Esophagus squamous epithelium (tissue), 5 donors: ENCODE data around the gene CDH24. TPM values are rescaled to one million over a fixed set of nuclear protein-coding genes. Genes with fewer than 3 reads are reported as not detected.

Experiments used
- DNase-seq: peaks from one replicate; lab custom pipeline; 2025; lab: John Stamatoyannopoulos, UW
- H3K27ac ChIP-seq, 4 donors: fragments of 200-600 bp; sonication (generic); one replicate each; pipeline ENCODE4 v1.5.1; 2016 to 2019; ENCODE audit warnings: mild to moderate bottlenecking in 1 of 4
- H3K27me3 ChIP-seq, 4 donors: fragments of 200-600 bp; sonication (generic); 1 replicate in 3 of 4; 2 replicates in 1 of 4; pipeline versions ENCODE4 v1.5.1 to v1.6.0; 2017 to 2021; ENCODE audit warnings: antibody characterized with exemption in 1 of 4
- H3K36me3 ChIP-seq, 3 donors: fragments of 200-600 bp; sonication (generic); one replicate each; pipeline ENCODE4 v1.5.1; 2016 to 2019
- H3K4me1 ChIP-seq, 3 donors: fragments of 200-600 bp; sonication (generic); one replicate each; pipeline ENCODE4 v1.5.1; 2017 to 2019
- H3K4me3 ChIP-seq, 4 donors: fragments of 200-600 bp; sonication (generic); 1 replicate in 3 of 4; 2 replicates in 1 of 4; pipeline ENCODE4 v1.5.1; 2016 to 2019; ENCODE audit warnings: mild to moderate bottlenecking in 2 of 4, moderate library complexity in 1 of 4
- H3K9me3 ChIP-seq, 3 donors: fragments of 200-600 bp; sonication (generic); one replicate each; pipeline ENCODE4 v1.5.1; 2016 to 2019
- CTCF ChIP-seq, 6 experiments: fragments of 450-650 bp in 4 of 6; fragments of 200-600 bp in 2 of 6; sonication (generic) in 2 of 6; IDR thresholded peaks; one replicate each; pipeline ENCODE4 v1.5.1; 2016 to 2019; ENCODE audit warnings: antibody characterized with exemption in 6 of 6, mild to moderate bottlenecking in 4 of 6, moderate library complexity in 4 of 6
- POLR2A ChIP-seq, 4 donors: fragments of 450-650 bp; IDR thresholded peaks; one replicate each; pipeline ENCODE4 v1.6.1; 2017; ENCODE audit warnings: antibody characterized with exemption in 4 of 4, mild to moderate bottlenecking in 4 of 4, moderate library complexity in 3 of 4
- WGBS, 2 donors: methylation state at CpG; one replicate each; pipeline ENCODE4 v1.1.5; 2018; 5-methylcytosine and 5-hydroxymethylcytosine counted together
- intact Hi-C: fragments of 100-400 bp; cut with DNase I; formaldehyde crosslinking; loops from one replicate; pipeline ENCODE4 v1.15.0; 2022
- total RNA-seq, 4 donors: library from RNA; depleted of rRNA; stranded (reverse); fragments of >200 nt; gene quantifications; one replicate each; pipeline ENCODE4 v1.1.0, GENCODE V29; 2016
- donor health status: DM: yes; HTN: yes; CAD: no.

Gene CDH24
- total RNA-seq, 4 donors from 2014 or later, result 3.4 to 6.7 (median 4.8) TPM

DNA sequence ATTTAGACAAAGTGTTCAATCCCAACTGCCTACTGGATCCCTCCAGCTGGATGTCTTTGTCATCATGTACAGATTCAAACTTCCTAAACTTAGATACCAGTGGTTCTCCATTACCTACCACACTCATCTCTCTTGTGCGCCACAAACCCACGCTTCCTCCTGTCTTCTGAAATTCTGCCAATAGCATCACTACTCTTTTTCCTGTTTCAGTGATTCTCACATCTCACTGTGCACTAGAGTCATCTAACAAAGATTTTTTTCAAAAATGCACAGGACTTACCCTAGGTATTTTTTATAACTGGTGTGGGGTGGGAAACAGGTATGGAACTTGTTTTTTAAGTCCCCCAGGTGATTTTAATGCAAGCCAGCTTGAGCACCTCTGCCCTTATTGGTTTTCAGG, 28.5 kb downstream of the CDH24 start:
- Histone ChIP-seq H3K4me3 (no peak overlapping the region), H3K27ac (no peak overlapping the region), H3K4me1 (peaks cover 4 to 28% (median 7%) of the 10 kb centered on the region in 3 donors), H3K36me3 (peaks cover 21 to 96% (median 29%) of the 10 kb centered on the region in 3 donors), H3K27me3 (no peaks in the 10 kb centered on the region), H3K9me3 (no peaks in the 10 kb centered on the region)
- 68 to 70% methylated on average over 2 of the region's 2 CpGs for WGBS, 2 donors
- TF ChIP-seq POLR2A (IDR thresholded peaks at IDR 0.05) (no peak), CTCF (IDR thresholded peaks at IDR 0.05) (no peak)
- intact Hi-C loops, result no loop called here
- no peak for DNase-seq

- TF ChIP-seq POLR2A (IDR thresholded peaks at IDR 0.05) (no peak), CTCF (IDR thresholded peaks at IDR 0.05) (no peak)
- H3K27me3 ChIP-seq, result no peaks in the 10 kb centered on the region
- 72 to 76% methylated on average over 4 of the region's 4 CpGs for WGBS, 2 donors
- H3K4me1 ChIP-seq, result peaks cover 0 to 15% (median 0%) of the 10 kb centered on the region in 3 donors
- no peak for DNase-seq
- intact Hi-C loops, result no loop called here
- no peaks in the 10 kb centered on the region for H3K9me3 ChIP-seq
- peaks cover 0 to 72% (median 15%) of the 10 kb centered on the region in 3 donors for H3K36me3 ChIP-seq
- H3K4me3 ChIP-seq, result no peak overlapping the region
- H3K27ac ChIP-seq, result no peak overlapping the region
Measured at GRCh38 chr14:23025151-23025814, 32.0 kb downstream of the CDH24 start.

DNA sequence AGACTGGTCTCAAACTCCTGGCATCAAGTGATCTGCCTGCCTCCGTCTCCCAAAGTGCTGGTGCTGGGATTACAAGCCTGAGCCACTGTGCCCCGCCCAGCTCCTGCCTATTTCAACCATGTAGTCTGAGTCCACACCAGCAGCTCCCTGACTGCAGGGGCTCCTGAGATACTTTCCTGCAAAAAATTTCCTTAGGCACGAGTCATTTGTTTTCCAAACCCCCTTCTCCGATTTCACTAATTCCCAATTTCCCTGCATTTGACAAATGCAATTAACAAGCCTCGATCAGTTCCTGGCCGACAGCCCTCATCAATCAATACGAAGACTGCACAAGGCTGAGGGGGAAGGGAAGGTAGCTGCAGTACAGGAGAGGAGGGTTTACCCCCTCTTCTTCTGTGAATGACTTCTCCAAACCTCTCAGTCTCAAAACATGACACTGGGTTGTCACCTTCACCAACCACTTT, 32.7 kb downstream of the CDH24 start:
- intact Hi-C loops, result no loop called here
- no peaks in the 10 kb centered on the region for H3K9me3 ChIP-seq
- 63 to 73% methylated on average over 7 of the region's 7 CpGs for WGBS, 2 donors
- no peak overlapping the region for H3K27ac ChIP-seq
- DNase-seq, result no peak
- H3K4me1 ChIP-seq, result peaks cover 0 to 15% (median 0%) of the 10 kb centered on the region in 3 donors
- no peak for TF ChIP-seq POLR2A (IDR thresholded peaks at IDR 0.05)
- TF ChIP-seq CTCF (IDR thresholded peaks at IDR 0.05), result no peak
- peaks cover 0 to 66% (median 15%) of the 10 kb centered on the region in 3 donors for H3K36me3 ChIP-seq
- H3K4me3 ChIP-seq, result no peak overlapping the region
- H3K27me3 ChIP-seq, result no peaks in the 10 kb centered on the region

DNA sequence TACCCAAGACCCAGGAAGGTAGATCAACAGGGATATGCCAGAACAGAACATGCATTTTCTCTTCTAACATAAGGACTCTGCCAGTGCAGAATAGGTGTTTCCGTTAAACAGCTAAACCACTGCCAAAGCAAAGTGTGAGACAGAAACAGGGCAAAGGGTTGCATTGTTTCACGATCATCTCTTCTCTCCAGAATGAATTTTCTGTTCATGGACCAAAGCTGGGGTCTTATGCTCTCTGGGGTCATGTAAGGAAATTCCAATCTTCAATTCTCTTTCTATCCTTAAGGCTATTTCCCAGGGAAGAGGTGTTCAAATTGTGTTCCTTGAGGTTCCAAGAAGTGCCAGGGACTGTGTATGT, 33.5 kb downstream of the CDH24 start:
- no peaks in the 10 kb centered on the region for H3K9me3 ChIP-seq
- peaks cover 0 to 8% (median 0%) of the 10 kb centered on the region in 3 donors for H3K4me1 ChIP-seq
- no peak for DNase-seq
- TF ChIP-seq POLR2A (IDR thresholded peaks at IDR 0.05), result no peak
- no peak for TF ChIP-seq CTCF (IDR thresholded peaks at IDR 0.05)
- H3K27me3 ChIP-seq, result no peaks in the 10 kb centered on the region
- H3K36me3 ChIP-seq, result peaks cover 0 to 57% (median 15%) of the 10 kb centered on the region in 3 donors
- H3K4me3 ChIP-seq, result no peak overlapping the region
- 89 to 100% methylated on average over 2 of the region's 2 CpGs for WGBS, 2 donors
- intact Hi-C loops, result no loop called here
- H3K27ac ChIP-seq, result no peak overlapping the region

DNA sequence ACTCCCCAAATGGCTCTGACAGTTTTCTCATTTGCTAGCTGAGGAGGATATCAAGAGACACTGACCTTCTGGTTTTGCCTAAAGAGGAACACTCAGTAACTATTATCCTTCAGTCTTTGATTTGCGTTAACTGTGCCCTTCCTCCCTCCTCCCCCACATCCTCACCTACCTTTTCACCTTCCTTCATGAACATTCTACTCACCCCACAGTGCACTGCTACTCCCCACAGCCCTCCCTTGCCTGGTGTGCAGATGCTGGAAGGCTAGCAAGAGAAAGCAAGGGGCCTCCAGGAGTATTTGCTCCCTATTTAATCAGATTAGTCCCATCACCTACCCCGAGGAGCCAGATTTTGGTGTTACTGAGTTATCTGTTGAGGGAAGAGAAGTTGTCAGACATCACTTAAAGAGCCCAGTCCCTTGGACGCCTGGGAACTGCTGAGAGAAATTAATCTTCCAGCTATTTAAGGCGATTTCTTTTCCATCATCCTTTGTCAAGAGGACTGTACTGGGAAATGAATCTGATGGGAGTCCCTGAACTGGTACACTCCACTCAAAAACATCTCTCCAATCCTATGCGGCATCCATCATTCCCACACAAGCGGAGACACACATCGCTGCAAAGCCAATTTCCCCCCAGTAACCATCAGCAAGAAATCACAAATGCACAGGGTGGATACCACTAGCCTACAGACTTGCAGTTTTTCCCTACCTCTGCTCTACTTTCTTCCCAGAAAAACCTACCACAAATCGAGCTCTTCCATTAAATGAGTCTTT, 34.1 kb downstream of the CDH24 start:
- DNase-seq, result no peak
- Histone ChIP-seq H3K27me3 (no peaks in the 10 kb centered on the region), H3K4me1 (peaks cover 0 to 3% (median 0%) of the 10 kb centered on the region in 3 donors), H3K9me3 (no peaks in the 10 kb centered on the region), H3K36me3 (peaks cover 0 to 51% (median 15%) of the 10 kb centered on the region in 3 donors), H3K4me3 (no peak overlapping the region), H3K27ac (no peak overlapping the region)
- intact Hi-C loops, result no loop called here
- WGBS, 2 donors, result 70 to 77% methylated on average over 8 of the region's 8 CpGs
- no peak for TF ChIP-seq POLR2A (IDR thresholded peaks at IDR 0.05)
- no peak for TF ChIP-seq CTCF (IDR thresholded peaks at IDR 0.05)
